Spinal cord (tissue), 10 donors: ENCODE measurements around the gene PPP1R3F. TPM values are rescaled to one million over a fixed set of nuclear protein-coding genes. Genes with fewer than 3 reads are reported as not detected.

ENCODE experiments used
- DNase-seq, 6 donors: peaks; one replicate each; pipeline versions ENCODE4 v3.0.0 to v3.0.0-alpha.2; 2013 to 2015; ENCODE audit warnings: low spot score in 6 of 6, low read depth in 4 of 6
- H3K27ac ChIP-seq: one replicate; pipeline ENCODE4 v1.5.1; 2013; ENCODE audit warnings: low read depth, low read length, control low read depth
- H3K27me3 ChIP-seq: one replicate; pipeline ENCODE4 v1.6.1; 2013; ENCODE audit warnings: low read length; ENCODE audit not compliant: control insufficient read depth, insufficient read depth
- H3K36me3 ChIP-seq: one replicate; pipeline ENCODE4 v1.6.1; 2013; ENCODE audit warnings: low read length; ENCODE audit not compliant: control insufficient read depth, insufficient read depth
- H3K4me1 ChIP-seq: one replicate; pipeline ENCODE4 v1.6.1; 2013; ENCODE audit warnings: low read length; ENCODE audit not compliant: control insufficient read depth, insufficient read depth
- H3K4me3 ChIP-seq: one replicate; pipeline ENCODE4 v1.5.1; 2013; ENCODE audit warnings: low read depth, low read length, control low read depth
- H3K9me3 ChIP-seq: one replicate; pipeline ENCODE4 v1.6.1; 2013; ENCODE audit warnings: low read length; ENCODE audit not compliant: control insufficient read depth, insufficient read depth
- WGBS: methylation state at CpG from one replicate; pipeline ENCODE4 v1.1.5; 2013; ENCODE audit warnings: missing lambda C conversion rate; ENCODE audit not compliant: insufficient coverage; 5-methylcytosine and 5-hydroxymethylcytosine counted together
- polyA plus RNA-seq, 2 donors: library from polyadenylated mRNA; unstranded; fragments of 120-200 nt; gene quantifications; one replicate each; pipeline ENCODE4 v1.2.1, GENCODE V29; 2013; ENCODE audit not compliant: insufficient read length in 2 of 2
- total RNA-seq, 2 donors: library from RNA; depleted of rRNA in 1 of 2; stranded (reverse); fragments of 120-200 nt in 1 of 2; fragments of >200 nt in 1 of 2; gene quantifications; one replicate each; pipeline versions ENCODE4 v1.2.3 to v1.2.4, GENCODE V29; 2013 to 2014
- donor health status: healthy.

PPP1R3F gene
- total and polyA plus RNA-seq, 4 donors = 13.3 to 25.1 (median 18.8) TPM

GRCh38 chrX:49247916-49248811 lies 21.4 kb upstream of the PPP1R3F start:
- H3K36me3 ChIP-seq = peaks cover 69% of the 10 kb centered on the region
- 86% methylated on average over 22 of the region's 28 CpGs for WGBS
- peak in 1 of 6 donors; percentile 5 for DNase-seq

GRCh38 chrX:49249071-49249470 lies 20.5 kb upstream of the PPP1R3F start:
- 89% methylated on average over 6 of the region's 6 CpGs for WGBS
- H3K27ac ChIP-seq = no peak overlapping the region
- peaks cover 64% of the 10 kb centered on the region for H3K36me3 ChIP-seq

More at GRCh38 chrX:49247916-49248811, 21.4 kb upstream of the PPP1R3F start:
- Histone ChIP-seq H3K27ac (no peak overlapping the region), H3K9me3 (no peaks in the 10 kb centered on the region), H3K4me3 (no peak overlapping the region), H3K27me3 (no peaks in the 10 kb centered on the region), H3K4me1 (no peaks in the 10 kb centered on the region)

GRCh38 chrX:49249616-49250015 lies 20.0 kb upstream of the PPP1R3F start:
- WGBS = 85% methylated on average over 9 of the region's 9 CpGs
- no peak overlapping the region for H3K4me3 ChIP-seq
- no peak overlapping the region for H3K27ac ChIP-seq
- no peaks in the 10 kb centered on the region for H3K9me3 ChIP-seq
- DNase-seq = no peak
- no peaks in the 10 kb centered on the region for H3K4me1 ChIP-seq
- no peaks in the 10 kb centered on the region for H3K27me3 ChIP-seq
- H3K36me3 ChIP-seq = peaks cover 58% of the 10 kb centered on the region

More at GRCh38 chrX:49249071-49249470, 20.5 kb upstream of the PPP1R3F start:
- H3K4me3 ChIP-seq = no peak overlapping the region
- no peak for DNase-seq
- no peaks in the 10 kb centered on the region for H3K27me3 ChIP-seq
- no peaks in the 10 kb centered on the region for H3K9me3 ChIP-seq
- no peaks in the 10 kb centered on the region for H3K4me1 ChIP-seq

GRCh38 chrX:49250066-49250465 lies 19.5 kb upstream of the PPP1R3F start:
- Histone ChIP-seq H3K36me3 (peaks cover 54% of the 10 kb centered on the region), H3K4me3 (no peak overlapping the region), H3K9me3 (no peaks in the 10 kb centered on the region), H3K27ac (no peak overlapping the region), H3K27me3 (no peaks in the 10 kb centered on the region), H3K4me1 (no peaks in the 10 kb centered on the region)
- 86% methylated on average over 13 of the region's 13 CpGs for WGBS
- DNase-seq = no peak

GRCh38 chrX:49250578-49250977 lies 19.0 kb upstream of the PPP1R3F start:
- Histone ChIP-seq H3K27me3 (no peaks in the 10 kb centered on the region), H3K4me3 (no peak overlapping the region), H3K9me3 (no peaks in the 10 kb centered on the region), H3K27ac (no peak overlapping the region), H3K4me1 (no peaks in the 10 kb centered on the region), H3K36me3 (peaks cover 53% of the 10 kb centered on the region)
- DNase-seq = no peak
- WGBS = 87% methylated on average over 9 of the region's 9 CpGs

- no peak for DNase-seq
- no peaks in the 10 kb centered on the region for H3K9me3 ChIP-seq
- no peaks in the 10 kb centered on the region for H3K4me1 ChIP-seq
- peaks cover 48% of the 10 kb centered on the region for H3K36me3 ChIP-seq
- no peak overlapping the region for H3K4me3 ChIP-seq
- 82% methylated on average over 13 of the region's 13 CpGs for WGBS
- H3K27ac ChIP-seq = no peak overlapping the region
- no peaks in the 10 kb centered on the region for H3K27me3 ChIP-seq
Observed at GRCh38 chrX:49251325-49251724, 18.3 kb upstream of the PPP1R3F start.

- H3K27ac ChIP-seq = no peak overlapping the region
- H3K36me3 ChIP-seq = peaks cover 17% of the 10 kb centered on the region
- H3K4me3 ChIP-seq = no peak overlapping the region
- no peak for DNase-seq
- no peaks in the 10 kb centered on the region for H3K9me3 ChIP-seq
- no peaks in the 10 kb centered on the region for H3K27me3 ChIP-seq
- WGBS = 85% methylated on average over 6 of the region's 7 CpGs
- no peaks in the 10 kb centered on the region for H3K4me1 ChIP-seq
Observed at GRCh38 chrX:49254639-49255038, 15.0 kb upstream of the PPP1R3F start.

- no peaks in the 10 kb centered on the region for H3K4me1 ChIP-seq
- H3K9me3 ChIP-seq = no peaks in the 10 kb centered on the region
- H3K27ac ChIP-seq = no peak overlapping the region
- H3K27me3 ChIP-seq = no peaks in the 10 kb centered on the region
- no peak for DNase-seq
- WGBS = 85% methylated on average over 7 of the region's 9 CpGs
- no peak overlapping the region for H3K4me3 ChIP-seq
- no peaks in the 10 kb centered on the region for H3K36me3 ChIP-seq
Observed at GRCh38 chrX:49256268-49256995, 13.2 kb upstream of the PPP1R3F start.

- Histone ChIP-seq H3K27ac (no peak overlapping the region), H3K4me1 (no peaks in the 10 kb centered on the region), H3K9me3 (no peaks in the 10 kb centered on the region), H3K36me3 (no peaks in the 10 kb centered on the region), H3K4me3 (no peak overlapping the region), H3K27me3 (no peaks in the 10 kb centered on the region)
- WGBS = 82% methylated on average over 9 of the region's 14 CpGs
- DNase-seq = no peak
Observed at GRCh38 chrX:49257074-49257790, 12.4 kb upstream of the PPP1R3F start.
